Measurements from ENCODE around the gene C1orf35.
A peak's percentile ranks its signal among the peaks of the same experiment; 100 is the strongest.

Gene C1orf35

GRCh38 chr1:228063251-228064191, 39.6 kb downstream of the C1orf35 start:
- no peak for DNase-seq (ENCODE audit: low read depth)

- DNase-seq (ENCODE audit: low read depth) = no peak
Observed at GRCh38 chr1:228062812-228063211, 40.3 kb downstream of the C1orf35 start.

DNA sequence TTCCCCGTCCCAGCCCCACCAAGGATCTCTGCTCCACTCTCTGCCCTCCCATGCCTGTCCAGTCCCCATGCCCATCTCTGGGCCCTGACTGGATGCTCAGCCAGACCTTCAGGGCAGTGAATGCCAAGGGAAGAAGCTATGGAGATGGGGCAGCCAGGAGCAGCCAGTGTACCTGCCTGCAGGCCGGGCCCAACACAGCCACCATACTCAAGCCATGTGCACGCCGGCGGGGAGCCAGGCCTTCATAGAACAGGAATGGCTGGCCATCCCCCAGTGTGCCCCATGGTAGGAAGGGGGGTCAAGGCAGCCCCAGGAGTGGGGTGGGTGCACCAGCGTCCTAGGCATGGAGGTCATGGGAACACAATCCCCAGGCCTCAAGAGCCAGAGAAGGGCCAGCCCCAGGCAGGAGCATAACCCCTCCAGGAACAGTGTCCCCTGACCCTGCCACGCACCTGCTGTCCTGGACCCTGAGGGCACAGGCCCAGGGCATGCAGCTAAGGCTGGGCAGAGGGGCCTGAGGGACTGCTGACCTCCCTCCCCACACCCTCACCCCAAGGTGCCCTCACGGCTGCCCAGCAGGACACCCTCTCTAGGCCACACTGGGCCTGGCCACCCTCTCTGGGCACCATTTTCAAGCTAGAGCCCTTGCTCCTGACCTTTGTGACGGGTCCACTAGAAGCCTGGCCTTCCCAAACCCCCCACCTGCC, 40.9 kb downstream of the C1orf35 start:
- no peak for DNase-seq (ENCODE audit: low read depth)

GRCh38 chr1:228061411-228062084, 41.6 kb downstream of the C1orf35 start:
- DNase-seq (ENCODE audit: low read depth) = no peak

DNA sequence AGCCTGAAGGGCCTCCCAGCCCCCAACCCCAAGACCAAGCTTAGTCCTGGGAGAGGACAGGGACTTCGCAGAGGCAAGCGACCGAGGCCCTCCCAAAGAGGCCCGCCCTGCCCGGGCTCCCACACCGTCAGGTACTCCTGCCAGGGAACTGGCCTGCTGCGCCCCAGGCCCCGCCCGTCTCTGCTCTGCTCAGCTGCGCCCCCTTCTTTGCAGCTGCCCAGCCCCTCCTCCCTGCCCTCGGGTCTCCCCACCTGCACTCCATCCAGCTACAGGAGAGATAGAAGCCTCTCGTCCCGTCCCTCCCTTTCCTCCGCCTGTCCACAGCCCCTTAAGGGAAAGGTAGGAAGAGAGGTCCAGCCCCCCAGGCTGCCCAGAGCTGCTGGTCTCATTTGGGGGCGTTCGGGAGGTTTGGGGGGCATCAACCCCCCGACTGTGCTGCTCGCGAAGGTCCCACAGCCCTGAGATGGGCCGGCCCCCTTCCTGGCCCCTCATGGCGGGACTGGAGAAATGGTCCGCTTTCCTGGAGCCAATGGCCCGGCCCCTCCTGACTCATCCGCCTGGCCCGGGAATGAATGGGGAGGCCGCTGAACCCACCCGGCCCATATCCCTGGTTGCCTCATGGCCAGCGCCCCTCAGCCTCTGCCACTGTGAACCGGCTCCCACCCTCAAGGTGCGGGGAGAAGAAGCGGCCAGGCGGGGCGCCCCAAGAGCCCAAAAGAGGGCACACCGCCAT, 42.5 kb downstream of the C1orf35 start:
- DNase-seq (ENCODE audit: low read depth) = no peak

DNA sequence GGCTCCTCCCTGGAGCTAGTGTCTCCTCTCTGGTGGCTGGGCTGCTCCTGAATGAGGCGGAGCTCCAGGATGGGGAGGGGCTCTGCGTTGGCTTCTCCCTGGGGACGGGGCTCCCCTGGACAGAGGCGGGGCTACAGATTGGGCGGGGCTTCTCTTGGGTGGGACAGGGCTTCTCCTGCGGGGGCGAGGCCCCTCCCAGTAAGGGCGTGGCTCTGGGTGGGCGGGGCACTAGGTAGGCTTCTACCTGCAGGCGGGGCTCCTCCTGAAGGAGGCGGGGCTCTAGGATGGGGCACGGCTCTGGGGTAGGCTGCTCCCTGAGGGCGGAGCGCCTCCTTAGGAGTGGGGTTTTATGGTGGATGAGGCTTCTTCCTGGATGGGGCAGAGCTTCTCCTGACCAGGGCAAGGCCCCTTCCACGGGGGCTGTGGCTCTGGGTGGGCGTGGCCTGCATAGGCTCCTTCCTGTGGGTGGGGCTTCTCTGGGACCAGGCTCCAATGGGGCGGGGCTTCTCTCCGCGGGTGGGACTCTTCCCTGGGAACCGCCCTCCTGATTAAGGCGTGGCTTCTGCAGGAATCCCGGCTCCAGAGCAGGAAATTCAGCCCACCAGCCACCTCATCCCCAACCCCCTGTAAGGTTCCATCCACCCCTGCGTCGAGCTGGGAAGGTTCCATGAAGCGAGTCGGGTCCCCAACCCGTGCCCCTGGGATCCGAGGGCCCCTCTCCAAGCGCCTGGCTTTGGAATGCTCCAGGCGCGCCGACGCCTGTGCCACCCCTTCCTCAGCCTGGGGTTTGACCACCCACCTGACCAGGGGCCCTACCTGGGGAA, 43.3 kb downstream of the C1orf35 start:
- DNase-seq (ENCODE audit: low read depth) = peak; percentile 36

GRCh38 chr1:228058949-228059633, 44.0 kb downstream of the C1orf35 start:
- no peak for DNase-seq (ENCODE audit: low read depth)

DNA sequence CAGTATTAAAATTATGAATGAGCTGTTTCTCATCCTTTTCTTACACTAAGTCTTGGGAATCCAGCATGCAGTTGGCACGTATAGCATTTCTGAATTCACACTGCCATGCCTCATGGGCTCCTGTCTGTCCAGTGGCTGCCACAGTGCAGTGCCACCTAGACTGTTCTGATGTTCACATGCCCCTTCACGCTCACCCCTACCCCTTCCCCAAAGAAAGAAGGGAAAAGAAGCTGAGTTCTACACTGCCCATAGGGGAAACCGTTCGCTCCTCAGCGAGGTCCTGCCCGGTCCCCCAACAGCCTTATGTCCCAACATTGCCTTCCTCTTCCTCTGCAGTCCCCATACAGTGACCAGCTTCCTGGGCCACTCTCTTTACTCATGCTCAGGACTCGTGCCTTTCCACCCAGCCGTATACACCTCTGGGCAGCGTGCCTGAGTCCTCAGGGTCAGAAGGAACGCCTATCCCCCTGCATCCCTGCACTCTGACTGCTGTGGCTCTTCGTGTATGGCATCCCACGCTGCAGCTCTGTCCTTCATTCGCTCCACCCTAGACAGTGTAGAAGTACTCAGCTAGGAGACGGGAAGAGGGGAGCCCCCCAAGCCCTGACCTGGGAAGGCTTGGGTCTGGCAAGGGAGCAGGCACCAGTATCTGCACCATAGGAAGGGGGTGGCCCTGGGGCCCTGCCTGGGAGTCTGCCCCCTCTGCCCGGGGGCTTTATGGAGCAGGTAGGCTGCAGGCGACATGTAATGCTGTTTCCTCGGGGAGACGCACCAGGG, 44.8 kb downstream of the C1orf35 start:
- no peak for DNase-seq (ENCODE audit: low read depth)
